K562 (cell line): ENCODE results near the gene ASCC3. TPM values are rescaled to one million over a fixed set of nuclear protein-coding genes. Genes with fewer than 3 reads are reported as not detected.

Experiments
- BCL6 ChIP-seq: fragments of 250-450 bp; sonication (Bioruptor Pico); IDR thresholded peaks from 2 replicates; pipeline ENCODE4 v1.4.0; 2020
- GABPB2 ChIP-seq: fragments of 250-450 bp; sonication (Bioruptor Pico); conservative IDR thresholded peaks from 2 replicates; pipeline ENCODE4 v1.5.1; 2021; ENCODE audit warnings: mild to moderate bottlenecking
- KAT8 ChIP-seq: fragments of 450-650 bp; IDR thresholded peaks from 2 replicates; pipeline ENCODE4 v1.6.1; 2016; ENCODE audit warnings: low read depth, mild to moderate bottlenecking
- MBD2 ChIP-seq: sonication (generic); IDR thresholded peaks from 2 replicates; pipeline ENCODE4 v1.6.1; 2016; ENCODE audit warnings: low read depth, borderline replicate concordance
- NCOA1 ChIP-seq: fragments of 450-650 bp; IDR thresholded peaks from 2 replicates; pipeline ENCODE4 v1.6.1; 2016; ENCODE audit warnings: low read depth
- NCOR1 ChIP-seq: fragments of 450-650 bp; IDR thresholded peaks from 2 replicates; pipeline ENCODE4 v1.6.1; 2016; ENCODE audit warnings: mild to moderate bottlenecking, moderate library complexity
- POLR2AphosphoS2 ChIP-seq: IDR thresholded peaks from 2 replicates; pipeline ENCODE4 v1.6.1; 2012; ENCODE audit warnings: low read length, improper control_type of control experiment
- RBM39 ChIP-seq: fragments of 200-400 bp; formaldehyde crosslinking; optimal IDR thresholded peaks from 2 replicates; pipeline ENCODE3; 2018; ENCODE audit warnings: low read depth, low read length
- ZKSCAN1 ChIP-seq: fragments of 150-350 bp; IDR thresholded peaks from 2 replicates; pipeline ENCODE4 v1.6.1; 2016; ENCODE audit warnings: low read depth, low read length
- ZNF23 ChIP-seq: fragments of 250-450 bp; sonication (Bioruptor Pico); IDR thresholded peaks from 2 replicates; pipeline ENCODE4 v1.4.0; 2020; ENCODE audit warnings: mild to moderate bottlenecking
- polyA plus RNA-seq, 8 experiments: library from polyadenylated mRNA; depleted of rRNA in 4 of 8; stranded (reverse) in 5 of 8; unstranded in 3 of 8; fragments of >200 nt; fragmentation: Nextera tagmentation in 2 of 8; fragmentation: Illumina TruSeq in 1 of 8; extraction: Ambion mirVana in 2 of 8; extraction: Trizol in 1 of 8; gene quantifications; 2 replicates each; pipeline versions ENCODE4 v1.2.1 to v1.2.3, GENCODE V29; 2011 to 2014; ENCODE audit warnings: inconsistent platforms in 1 of 8, missing spikeins in 1 of 8
- total RNA-seq, 7 experiments: library from RNA; depleted of rRNA in 6 of 7; stranded (reverse); fragments of >200 nt in 6 of 7; fragmentation: Illumina TruSeq in 2 of 7; extraction: Trizol in 2 of 7; gene quantifications; 2 replicates each; pipeline versions ENCODE4 v1.2.1 to v1.2.3, GENCODE V29; 2011 to 2021; ENCODE audit warnings: low replicate concordance in 1 of 7
- TF ChIP-seq, protein P1 (sequence below): fragments of 200-800 bp; sonication (Bioruptor generic); IDR thresholded peaks from 2 replicates; pipeline ENCODE4 v1.6.1; 2016; ENCODE audit warnings: missing genetic modification characterization, missing compliant biosample characterization
- TF ChIP-seq, protein P2 (sequence below): sonication (generic); formaldehyde crosslinking; IDR thresholded peaks from 2 replicates; pipeline ENCODE4 v1.8.0; 2022; ENCODE audit warnings: missing genetic modification reagents, mild to moderate bottlenecking, borderline replicate concordance

Gene ASCC3
- total and polyA plus RNA-seq, 9 of the 15 experiments (the other 6 are each of a cell fraction or from before 2014, with no cell fraction given), result 16.1 to 56.1 (median 33.9) TPM

DNA sequence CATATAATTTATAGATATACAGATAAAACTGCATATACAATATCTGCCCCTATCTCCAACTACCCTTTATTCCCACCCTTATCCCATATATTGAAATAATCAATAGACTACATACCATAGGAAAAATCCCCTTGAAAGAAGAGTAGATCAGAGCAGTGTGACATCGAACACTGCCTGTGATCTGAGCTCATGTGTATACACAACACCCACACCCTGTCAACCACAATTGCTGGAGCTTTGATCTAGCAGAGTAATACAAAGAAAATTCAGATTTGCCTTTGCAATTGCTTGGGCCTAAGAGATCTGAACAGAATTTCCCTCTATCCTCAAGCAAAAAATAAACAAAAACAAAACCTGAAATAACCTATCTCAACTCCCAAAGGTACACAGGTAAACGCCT, 119.3 kb downstream of the ASCC3 start (continued):
- TF ChIP-seq, protein P1, sequence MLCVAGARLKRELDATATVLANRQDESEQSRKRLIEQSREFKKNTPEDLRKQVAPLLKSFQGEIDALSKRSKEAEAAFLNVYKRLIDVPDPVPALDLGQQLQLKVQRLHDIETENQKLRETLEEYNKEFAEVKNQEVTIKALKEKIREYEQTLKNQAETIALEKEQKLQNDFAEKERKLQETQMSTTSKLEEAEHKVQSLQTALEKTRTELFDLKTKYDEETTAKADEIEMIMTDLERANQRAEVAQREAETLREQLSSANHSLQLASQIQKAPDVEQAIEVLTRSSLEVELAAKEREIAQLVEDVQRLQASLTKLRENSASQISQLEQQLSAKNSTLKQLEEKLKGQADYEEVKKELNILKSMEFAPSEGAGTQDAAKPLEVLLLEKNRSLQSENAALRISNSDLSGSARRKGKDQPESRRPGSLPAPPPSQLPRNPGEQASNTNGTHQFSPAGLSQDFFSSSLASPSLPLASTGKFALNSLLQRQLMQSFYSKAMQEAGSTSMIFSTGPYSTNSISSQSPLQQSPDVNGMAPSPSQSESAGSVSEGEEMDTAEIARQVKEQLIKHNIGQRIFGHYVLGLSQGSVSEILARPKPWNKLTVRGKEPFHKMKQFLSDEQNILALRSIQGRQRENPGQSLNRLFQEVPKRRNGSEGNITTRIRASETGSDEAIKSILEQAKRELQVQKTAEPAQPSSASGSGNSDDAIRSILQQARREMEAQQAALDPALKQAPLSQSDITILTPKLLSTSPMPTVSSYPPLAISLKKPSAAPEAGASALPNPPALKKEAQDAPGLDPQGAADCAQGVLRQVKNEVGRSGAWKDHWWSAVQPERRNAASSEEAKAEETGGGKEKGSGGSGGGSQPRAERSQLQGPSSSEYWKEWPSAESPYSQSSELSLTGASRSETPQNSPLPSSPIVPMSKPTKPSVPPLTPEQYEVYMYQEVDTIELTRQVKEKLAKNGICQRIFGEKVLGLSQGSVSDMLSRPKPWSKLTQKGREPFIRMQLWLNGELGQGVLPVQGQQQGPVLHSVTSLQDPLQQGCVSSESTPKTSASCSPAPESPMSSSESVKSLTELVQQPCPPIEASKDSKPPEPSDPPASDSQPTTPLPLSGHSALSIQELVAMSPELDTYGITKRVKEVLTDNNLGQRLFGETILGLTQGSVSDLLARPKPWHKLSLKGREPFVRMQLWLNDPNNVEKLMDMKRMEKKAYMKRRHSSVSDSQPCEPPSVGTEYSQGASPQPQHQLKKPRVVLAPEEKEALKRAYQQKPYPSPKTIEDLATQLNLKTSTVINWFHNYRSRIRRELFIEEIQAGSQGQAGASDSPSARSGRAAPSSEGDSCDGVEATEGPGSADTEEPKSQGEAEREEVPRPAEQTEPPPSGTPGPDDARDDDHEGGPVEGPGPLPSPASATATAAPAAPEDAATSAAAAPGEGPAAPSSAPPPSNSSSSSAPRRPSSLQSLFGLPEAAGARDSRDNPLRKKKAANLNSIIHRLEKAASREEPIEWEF (CRISPR knock-in tag), result no peak
- TF ChIP-seq BCL6 (CRISPR knock-in tag) (no peak), ZNF23 (CRISPR knock-in tag) (no peak), POLR2AphosphoS2 (no peak), GABPB2 (no peak), NCOA1 (no peak), RBM39 (no peak), NCOR1 (no peak), MBD2 (no peak), ZKSCAN1 (no peak), KAT8 (no peak)
- TF ChIP-seq, protein P2, sequence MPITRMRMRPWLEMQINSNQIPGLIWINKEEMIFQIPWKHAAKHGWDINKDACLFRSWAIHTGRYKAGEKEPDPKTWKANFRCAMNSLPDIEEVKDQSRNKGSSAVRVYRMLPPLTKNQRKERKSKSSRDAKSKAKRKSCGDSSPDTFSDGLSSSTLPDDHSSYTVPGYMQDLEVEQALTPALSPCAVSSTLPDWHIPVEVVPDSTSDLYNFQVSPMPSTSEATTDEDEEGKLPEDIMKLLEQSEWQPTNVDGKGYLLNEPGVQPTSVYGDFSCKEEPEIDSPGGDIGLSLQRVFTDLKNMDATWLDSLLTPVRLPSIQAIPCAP (CRISPR knock-in tag), result no peak
